RKO (cell line): ENCODE measurements around the gene TRIM8.

Experiments
- DNase-seq: peaks from one replicate; pipeline ENCODE4 v3.0.0-alpha.2; 2016; ENCODE audit warnings: low spot score

The TRIM8 gene

GRCh38 chr10:102616066-102616770 is 28.1 kb upstream of the TRIM8 start:
- DNase-seq: no peak

GRCh38 chr10:102617041-102617440 is 27.2 kb upstream of the TRIM8 start:
- DNase-seq: no peak

GRCh38 chr10:102617816-102618215 is 26.5 kb upstream of the TRIM8 start:
- no peak for DNase-seq

GRCh38 chr10:102619281-102619981 is 24.8 kb upstream of the TRIM8 start:
- DNase-seq: no peak

- no peak for DNase-seq
These were observed 24.1 kb upstream of the TRIM8 start for GRCh38 chr10:102620138-102620590.

GRCh38 chr10:102620591-102621442 is 23.5 kb upstream of the TRIM8 start:
- no peak for DNase-seq

- no peak for DNase-seq
These were observed 22.6 kb upstream of the TRIM8 start for GRCh38 chr10:102621443-102622325.

GRCh38 chr10:102624094-102624493 is 20.2 kb upstream of the TRIM8 start:
- DNase-seq: no peak

- DNase-seq: no peak
These were observed 19.3 kb upstream of the TRIM8 start for GRCh38 chr10:102624751-102625645.

GRCh38 chr10:102626026-102626685 is 18.1 kb upstream of the TRIM8 start:
- no peak for DNase-seq

GRCh38 chr10:102627291-102627735 is 17.0 kb upstream of the TRIM8 start:
- no peak for DNase-seq

- no peak for DNase-seq
These were observed 16.5 kb upstream of the TRIM8 start for GRCh38 chr10:102627736-102628293.

GRCh38 chr10:102628451-102628911 is 15.8 kb upstream of the TRIM8 start:
- DNase-seq: no peak

GRCh38 chr10:102629661-102630614 is 14.3 kb upstream of the TRIM8 start:
- DNase-seq: no peak

GRCh38 chr10:102630663-102631062 is 13.6 kb upstream of the TRIM8 start:
- DNase-seq: no peak

GRCh38 chr10:102631525-102632393 is 12.5 kb upstream of the TRIM8 start:
- DNase-seq: no peak

- no peak for DNase-seq
These were observed 11.7 kb upstream of the TRIM8 start for GRCh38 chr10:102632394-102633111.
